ENCODE measurements around the gene P2RY11. TPM values are rescaled to one million over a fixed set of nuclear protein-coding genes. Genes with fewer than 3 reads are reported as not detected.

Gene P2RY11
- total RNA-seq, 4 donors from 2014 or later, result 2.7 to 18.7 (median 4.7) TPM

DNA sequence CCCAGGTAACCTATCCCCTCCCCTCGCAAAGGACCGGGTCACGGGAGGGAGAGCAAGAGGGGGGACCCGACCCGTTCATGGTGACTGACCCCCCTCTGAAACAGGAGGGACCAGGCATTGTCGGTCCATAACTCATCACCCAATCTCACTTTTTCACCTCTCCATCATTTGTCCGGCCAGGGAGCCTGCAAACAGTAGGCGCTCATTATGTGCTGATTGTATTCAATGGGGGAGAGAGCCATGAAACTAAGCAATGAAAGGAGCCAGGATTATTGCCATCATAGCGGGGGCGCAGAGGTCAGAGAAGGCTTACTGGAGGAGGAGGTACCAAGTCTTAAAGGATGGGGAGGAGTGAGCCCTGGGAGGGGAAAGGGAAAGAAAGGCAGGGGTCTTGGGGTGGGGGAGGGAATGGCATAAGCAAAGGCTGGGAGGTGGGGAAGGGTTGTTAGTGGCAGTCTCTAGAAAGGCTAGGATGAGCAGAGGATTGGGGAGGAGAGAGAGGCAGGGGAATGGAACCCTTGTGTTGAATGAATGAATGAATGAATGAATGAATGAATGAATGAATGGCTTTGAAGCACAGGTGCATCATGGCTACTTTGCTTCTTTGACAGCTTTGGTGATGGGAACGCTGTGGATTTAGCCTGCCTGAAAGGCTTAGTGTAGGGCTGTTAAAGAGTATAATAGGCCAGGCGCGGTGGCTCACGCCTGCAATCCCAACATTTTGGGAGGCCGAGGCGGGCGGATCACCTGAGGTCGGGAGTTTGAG is 24.0 kb upstream of the P2RY11 start:
- DNase-seq (ENCODE audit: low spot score), result no peak
- TF ChIP-seq, protein P1, sequence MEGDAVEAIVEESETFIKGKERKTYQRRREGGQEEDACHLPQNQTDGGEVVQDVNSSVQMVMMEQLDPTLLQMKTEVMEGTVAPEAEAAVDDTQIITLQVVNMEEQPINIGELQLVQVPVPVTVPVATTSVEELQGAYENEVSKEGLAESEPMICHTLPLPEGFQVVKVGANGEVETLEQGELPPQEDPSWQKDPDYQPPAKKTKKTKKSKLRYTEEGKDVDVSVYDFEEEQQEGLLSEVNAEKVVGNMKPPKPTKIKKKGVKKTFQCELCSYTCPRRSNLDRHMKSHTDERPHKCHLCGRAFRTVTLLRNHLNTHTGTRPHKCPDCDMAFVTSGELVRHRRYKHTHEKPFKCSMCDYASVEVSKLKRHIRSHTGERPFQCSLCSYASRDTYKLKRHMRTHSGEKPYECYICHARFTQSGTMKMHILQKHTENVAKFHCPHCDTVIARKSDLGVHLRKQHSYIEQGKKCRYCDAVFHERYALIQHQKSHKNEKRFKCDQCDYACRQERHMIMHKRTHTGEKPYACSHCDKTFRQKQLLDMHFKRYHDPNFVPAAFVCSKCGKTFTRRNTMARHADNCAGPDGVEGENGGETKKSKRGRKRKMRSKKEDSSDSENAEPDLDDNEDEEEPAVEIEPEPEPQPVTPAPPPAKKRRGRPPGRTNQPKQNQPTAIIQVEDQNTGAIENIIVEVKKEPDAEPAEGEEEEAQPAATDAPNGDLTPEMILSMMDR (IDR thresholded peaks at IDR 0.05), result no peak
- no peak for ATAC-seq (ENCODE audit: low FRiP score)

DNA sequence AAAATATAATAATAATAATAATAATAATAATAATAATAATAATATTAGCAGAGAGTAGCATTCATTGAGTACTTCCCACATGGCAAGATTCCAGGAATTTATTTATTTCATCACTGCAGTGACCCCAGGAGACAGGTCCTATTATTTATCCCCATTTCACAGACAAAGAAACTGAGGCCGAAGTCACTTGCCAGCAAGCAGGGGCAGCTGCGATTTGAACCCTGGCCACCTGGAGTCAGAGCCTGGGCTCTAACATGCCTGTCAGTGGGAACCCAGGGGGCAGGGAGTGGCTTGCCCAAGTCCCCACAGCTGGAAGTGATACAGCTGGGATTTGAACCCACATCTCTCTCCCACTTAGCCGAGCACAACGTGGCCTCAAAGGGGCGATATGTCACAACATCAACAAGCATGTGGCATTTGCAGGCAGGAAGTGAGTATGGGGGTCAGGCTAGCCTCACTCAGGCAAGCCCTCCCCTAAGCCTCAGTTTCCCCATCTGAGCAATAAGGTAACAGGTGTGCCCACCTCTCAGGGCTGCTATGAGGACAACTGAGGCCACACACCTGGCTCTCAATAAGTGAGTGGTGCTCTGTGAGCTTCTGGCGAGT is 22.4 kb upstream of the P2RY11 start:
- TF ChIP-seq, protein P1 (IDR thresholded peaks at IDR 0.05), result no peak
- no peak for DNase-seq (ENCODE audit: low spot score)
- ATAC-seq (ENCODE audit: low FRiP score), result no peak

DNA sequence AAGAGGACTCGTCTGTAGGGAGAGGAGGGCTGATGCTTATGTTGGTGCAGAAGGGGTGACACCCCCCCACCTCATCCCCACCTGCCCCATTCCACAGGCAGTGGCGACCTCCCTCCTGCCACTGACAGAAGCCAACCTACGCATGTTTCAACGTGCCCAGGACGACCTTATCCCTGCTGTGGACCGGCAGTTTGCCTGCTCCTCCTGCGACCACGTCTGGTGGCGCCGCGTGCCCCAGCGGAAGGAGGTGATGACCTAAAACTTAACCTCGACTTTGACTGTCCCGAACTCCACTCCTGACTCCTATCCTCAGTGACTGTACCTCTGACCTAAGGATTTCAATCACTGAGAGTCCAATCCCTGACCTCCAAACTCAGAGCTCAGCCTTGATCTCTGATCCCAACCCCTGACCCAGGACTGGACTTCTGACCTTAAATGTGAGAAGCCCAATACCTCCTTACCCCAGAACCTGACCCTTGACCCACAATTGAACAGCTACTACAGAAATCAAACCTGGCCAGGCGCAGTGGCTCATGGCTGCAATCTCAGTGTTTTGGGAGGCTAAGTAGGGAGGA is 21.6 kb upstream of the P2RY11 start:
- DNase-seq (ENCODE audit: low spot score), result no peak
- ATAC-seq (ENCODE audit: low FRiP score), result no peak
- TF ChIP-seq, protein P1 (IDR thresholded peaks at IDR 0.05), result no peak

DNA sequence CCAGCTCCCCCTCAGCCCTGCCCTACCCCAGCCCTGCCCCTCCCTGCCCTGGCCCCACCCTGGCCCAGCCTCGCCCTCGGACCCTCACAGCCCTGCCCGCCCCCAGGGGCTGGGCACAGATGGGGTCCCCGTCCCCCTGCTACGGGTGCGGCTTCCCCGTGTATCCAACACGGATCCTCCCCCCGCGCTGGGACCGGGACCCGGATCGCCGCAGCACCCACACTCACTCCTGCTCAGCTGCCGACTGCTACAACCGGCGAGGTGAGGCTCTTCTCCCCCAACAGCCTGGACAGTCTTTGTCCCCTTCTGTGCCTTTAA is 20.2 kb upstream of the P2RY11 start:
- DNase-seq (ENCODE audit: low spot score) (no peak), ATAC-seq (ENCODE audit: low FRiP score) (no peak)
- TF ChIP-seq, protein P1 (IDR thresholded peaks at IDR 0.05), result no peak

DNA sequence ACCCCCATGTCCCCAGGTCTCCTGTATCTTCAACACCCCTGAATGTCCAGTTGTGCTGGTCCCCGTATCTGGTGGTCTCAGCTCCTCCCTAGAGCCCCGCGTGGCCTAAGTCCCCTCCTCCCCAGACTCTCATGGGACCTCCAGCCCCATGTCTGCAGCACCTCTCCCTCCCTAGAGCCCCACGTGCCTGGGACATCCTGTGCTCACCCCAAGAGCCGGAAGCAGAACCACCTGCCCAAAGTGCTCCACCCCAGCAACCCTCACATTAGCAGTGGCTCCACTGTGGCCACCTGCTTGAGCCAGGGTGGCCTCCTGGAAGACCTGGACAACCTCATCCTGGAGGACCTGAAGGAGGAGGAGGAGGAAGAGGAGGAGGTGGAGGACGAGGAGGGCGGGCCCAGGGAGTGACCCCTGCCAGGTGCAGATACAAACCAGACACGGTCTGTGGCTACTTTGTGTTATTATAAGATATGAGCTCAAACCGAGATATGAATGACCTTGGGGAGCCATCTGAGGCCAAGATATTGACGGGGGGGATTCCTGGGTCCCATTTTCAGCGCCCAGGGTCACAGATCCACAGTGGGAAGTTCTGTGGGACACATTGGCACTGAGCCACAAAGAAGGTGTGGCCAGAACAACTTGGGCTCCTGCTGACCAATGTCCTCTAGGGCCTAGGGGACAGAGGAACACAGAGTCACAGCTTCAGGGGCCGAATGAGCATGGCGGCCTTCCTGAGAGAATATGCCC is 19.4 kb upstream of the P2RY11 start:
- ATAC-seq (ENCODE audit: low FRiP score) (no peak), DNase-seq (ENCODE audit: low spot score) (no peak)

DNA sequence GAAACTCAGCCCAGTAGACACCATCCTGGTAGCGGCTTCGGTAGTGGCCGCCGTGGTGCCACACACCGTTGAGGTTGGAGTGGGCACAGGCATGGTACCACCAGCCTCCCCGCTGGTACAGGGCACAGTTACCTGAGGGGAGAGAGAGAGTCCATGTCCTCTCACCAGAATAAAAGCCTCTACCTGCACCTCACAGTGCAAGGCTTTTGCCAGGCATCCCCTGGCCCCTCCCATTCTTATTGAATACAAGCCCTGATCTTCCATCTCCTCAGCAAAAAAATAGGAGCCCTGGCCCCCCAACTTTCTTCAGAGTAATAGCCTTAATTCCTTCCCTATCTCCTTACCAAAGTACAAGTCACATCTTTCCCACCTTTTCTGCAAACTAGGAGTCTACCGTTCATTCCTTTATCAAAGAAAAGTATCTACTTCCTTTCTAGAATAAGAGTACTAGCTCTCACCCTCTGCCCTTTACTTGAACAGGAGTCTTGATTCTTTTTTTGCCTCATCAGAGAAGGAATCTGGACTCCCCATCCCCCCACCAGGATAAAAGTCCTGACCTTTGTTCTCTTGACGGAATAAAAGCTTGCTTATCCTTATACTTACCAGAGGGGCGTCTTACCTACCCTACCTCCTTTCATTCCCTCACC is 18.7 kb upstream of the P2RY11 start:
- TF ChIP-seq, protein P1 (IDR thresholded peaks at IDR 0.05), result no peak
- DNase-seq (ENCODE audit: low spot score) (no peak), ATAC-seq (ENCODE audit: low FRiP score) (no peak)

More for the DNA sequence above, 19.4 kb upstream of the P2RY11 start:
- TF ChIP-seq, protein P1 (IDR thresholded peaks at IDR 0.05), result no peak

Data from omental fat pad (tissue), 4 donors.